DOHH2 (cell line): Measurements from ENCODE around the gene SRBD1.

Source experiments
- H3F3A ChIP-seq: fragments of 200-600 bp; sonication (generic), shearing (Covaris generic); 2 replicates; pipeline ENCODE4 v1.6.0; 2016; ENCODE audit warnings: antibody characterized with exemption, mild to moderate bottlenecking; ENCODE audit not compliant: control insufficient read depth, insufficient read depth
- H3K27ac ChIP-seq: fragments of 200-600 bp; sonication (generic); 2 replicates; pipeline ENCODE4 v1.5.1; 2014; ENCODE audit warnings: low read depth, mild to moderate bottlenecking, low read length, moderate library complexity
- H3K27me3 ChIP-seq: fragments of 200-600 bp; sonication (generic); 2 replicates; pipeline ENCODE4 v1.6.1; 2014; ENCODE audit warnings: mild to moderate bottlenecking, low read length, mixed read lengths; ENCODE audit not compliant: control insufficient read depth
- H3K36me3 ChIP-seq: fragments of 200-600 bp; sonication (generic); 2 replicates; pipeline ENCODE4 v1.6.1; 2014; ENCODE audit warnings: mild to moderate bottlenecking, low read length, moderate library complexity, mixed read lengths; ENCODE audit not compliant: control insufficient read depth
- H3K4me1 ChIP-seq: fragments of 200-600 bp; sonication (generic); 2 replicates; pipeline ENCODE4 v1.6.1; 2014; ENCODE audit warnings: mild to moderate bottlenecking, low read length, mixed read lengths; ENCODE audit not compliant: control insufficient read depth
- H3K4me2 ChIP-seq: fragments of 200-600 bp; sonication (generic); 2 replicates; pipeline ENCODE4 v1.6.0; 2014; ENCODE audit warnings: mild to moderate bottlenecking, low read length, moderate library complexity
- H3K4me3 ChIP-seq: fragments of 200-600 bp; sonication (generic); 2 replicates; pipeline ENCODE4 v1.5.1; 2014; ENCODE audit warnings: mild to moderate bottlenecking, low read length, mixed read lengths
- H3K79me2 ChIP-seq: fragments of 200-600 bp; sonication (generic); 2 replicates; pipeline ENCODE4 v1.6.1; 2014; ENCODE audit warnings: mild to moderate bottlenecking, low read length, mixed read lengths; ENCODE audit not compliant: control insufficient read depth
- H3K9me2 ChIP-seq: fragments of 200-600 bp; sonication (generic); replicated peaks from 2 replicates; pipeline ENCODE4 v1.6.1; 2014; ENCODE audit warnings: mild to moderate bottlenecking, low read length, mixed read lengths; ENCODE audit not compliant: control insufficient read depth
- H3K9me3 ChIP-seq: fragments of 200-600 bp; sonication (generic); 2 replicates; pipeline ENCODE4 v1.6.1; 2014; ENCODE audit warnings: antibody characterized with exemption, low read length, mixed read lengths; ENCODE audit not compliant: control insufficient read depth, insufficient read depth
- H4K20me1 ChIP-seq: fragments of 200-600 bp; sonication (generic); 2 replicates; pipeline ENCODE4 v1.6.0; 2014; ENCODE audit warnings: low read depth, mild to moderate bottlenecking, antibody characterized with exemption, low read length, moderate library complexity; ENCODE audit not compliant: control insufficient read depth, insufficient read depth
- EZH2phosphoT487 ChIP-seq: fragments of 200-600 bp; sonication (generic); IDR thresholded peaks from 2 replicates; pipeline ENCODE4 v1.6.1; 2017; ENCODE audit warnings: borderline replicate concordance, mild to moderate bottlenecking, antibody characterized with exemption, low read length, moderate library complexity, mixed read lengths
- TF ChIP-seq, protein P1 (sequence below): fragments of 200-600 bp; sonication (generic); IDR thresholded peaks from one replicate; pipeline ENCODE4 v1.5.1; 2014; ENCODE audit warnings: antibody characterized with exemption, mild to moderate bottlenecking, low read depth, low read length; ENCODE audit not compliant: poor library complexity, severe bottlenecking

SRBD1 gene

DNA sequence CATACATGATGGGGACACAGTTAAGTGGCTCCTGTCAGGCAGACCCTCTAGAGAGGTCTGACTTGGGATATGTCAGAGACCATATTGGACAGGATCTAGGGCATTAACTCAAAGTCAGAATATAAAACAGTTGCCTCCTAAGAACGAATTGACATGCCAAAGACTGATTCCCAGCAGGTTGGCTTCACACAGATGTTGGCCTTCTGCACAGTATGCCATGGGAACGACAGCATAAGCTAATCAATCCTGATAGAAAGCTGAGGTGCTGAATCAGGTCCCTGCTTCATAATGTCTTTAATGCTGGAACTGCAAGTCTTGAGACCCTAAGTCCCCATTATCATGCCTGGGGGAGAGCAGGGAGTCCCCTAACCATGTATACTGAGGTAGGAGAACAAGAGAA lies 165.1 kb downstream of the SRBD1 start:
- no peaks in the 10 kb centered on the region for H3F3A ChIP-seq
- TF ChIP-seq, protein P1, sequence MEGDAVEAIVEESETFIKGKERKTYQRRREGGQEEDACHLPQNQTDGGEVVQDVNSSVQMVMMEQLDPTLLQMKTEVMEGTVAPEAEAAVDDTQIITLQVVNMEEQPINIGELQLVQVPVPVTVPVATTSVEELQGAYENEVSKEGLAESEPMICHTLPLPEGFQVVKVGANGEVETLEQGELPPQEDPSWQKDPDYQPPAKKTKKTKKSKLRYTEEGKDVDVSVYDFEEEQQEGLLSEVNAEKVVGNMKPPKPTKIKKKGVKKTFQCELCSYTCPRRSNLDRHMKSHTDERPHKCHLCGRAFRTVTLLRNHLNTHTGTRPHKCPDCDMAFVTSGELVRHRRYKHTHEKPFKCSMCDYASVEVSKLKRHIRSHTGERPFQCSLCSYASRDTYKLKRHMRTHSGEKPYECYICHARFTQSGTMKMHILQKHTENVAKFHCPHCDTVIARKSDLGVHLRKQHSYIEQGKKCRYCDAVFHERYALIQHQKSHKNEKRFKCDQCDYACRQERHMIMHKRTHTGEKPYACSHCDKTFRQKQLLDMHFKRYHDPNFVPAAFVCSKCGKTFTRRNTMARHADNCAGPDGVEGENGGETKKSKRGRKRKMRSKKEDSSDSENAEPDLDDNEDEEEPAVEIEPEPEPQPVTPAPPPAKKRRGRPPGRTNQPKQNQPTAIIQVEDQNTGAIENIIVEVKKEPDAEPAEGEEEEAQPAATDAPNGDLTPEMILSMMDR: no peak
- no peak for TF ChIP-seq EZH2phosphoT487
- no peaks in the 10 kb centered on the region for H3K27me3 ChIP-seq
- H3K79me2 ChIP-seq: no peaks in the 10 kb centered on the region
- no peak overlapping the region for H3K4me3 ChIP-seq
- H3K9me3 ChIP-seq: no peaks in the 10 kb centered on the region
- H3K4me1 ChIP-seq: no peaks in the 10 kb centered on the region
- H3K4me2 ChIP-seq: no peak overlapping the region
- H3K27ac ChIP-seq: no peak overlapping the region
- H4K20me1 ChIP-seq: no peaks in the 10 kb centered on the region
- H3K36me3 ChIP-seq: no peaks in the 10 kb centered on the region
- H3K9me2 ChIP-seq: no peaks in the 10 kb centered on the region

DNA sequence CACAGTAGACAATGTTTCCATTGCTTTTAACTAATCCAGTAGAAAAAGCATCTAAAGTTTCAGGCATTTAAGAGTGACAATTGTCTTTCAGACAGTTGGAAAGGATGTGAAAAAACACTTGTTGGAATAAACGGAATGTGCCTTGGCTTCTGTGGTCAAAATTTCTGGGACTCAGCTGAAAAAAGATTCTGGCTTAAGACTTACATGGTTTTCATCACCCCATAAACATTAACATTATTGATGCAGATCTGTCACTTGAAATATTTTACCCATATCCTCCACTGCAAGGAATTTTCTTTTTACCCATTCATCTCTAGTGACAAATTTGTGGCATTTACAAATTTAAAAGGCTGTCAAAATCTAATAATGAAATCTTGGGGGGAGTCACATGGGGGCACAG lies 166.0 kb downstream of the SRBD1 start:
- Histone ChIP-seq H3K4me1 (no peaks in the 10 kb centered on the region), H3K4me2 (no peak overlapping the region)

DNA sequence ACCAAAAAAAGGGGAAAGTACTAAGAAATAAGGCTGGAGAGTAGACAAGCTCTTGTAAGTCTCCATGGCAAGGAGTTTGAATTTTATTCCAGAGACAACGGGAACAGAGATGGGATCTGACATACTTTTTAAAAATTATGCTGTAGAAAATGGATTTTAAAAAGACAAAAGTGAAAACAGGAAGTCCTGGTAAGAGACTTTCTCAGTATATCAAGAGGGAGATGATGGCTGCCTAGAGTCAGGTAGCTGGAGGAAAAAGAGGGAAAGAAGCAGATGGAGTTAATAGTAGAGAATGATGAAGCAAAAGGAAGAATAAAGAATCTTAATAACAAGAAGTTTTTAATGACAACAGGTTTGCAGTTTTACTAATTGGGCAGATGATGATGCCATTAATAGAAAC lies 168.1 kb downstream of the SRBD1 start:
- no peak overlapping the region for H3K4me2 ChIP-seq
- 0 out of 2 replicates have a peak, but pooled peaks cover 6% of the 10 kb centered on the region for H3K36me3 ChIP-seq
- H4K20me1 ChIP-seq: no peaks in the 10 kb centered on the region
- no peak overlapping the region for H3K4me3 ChIP-seq
- H3F3A ChIP-seq: no peaks in the 10 kb centered on the region
- no peaks in the 10 kb centered on the region for H3K79me2 ChIP-seq
- no peak overlapping the region for H3K27ac ChIP-seq
- TF ChIP-seq, protein P1: no peak
- no peak for TF ChIP-seq EZH2phosphoT487
- no peaks in the 10 kb centered on the region for H3K9me3 ChIP-seq
- no peaks in the 10 kb centered on the region for H3K4me1 ChIP-seq
- no peaks in the 10 kb centered on the region for H3K27me3 ChIP-seq
- no peaks in the 10 kb centered on the region for H3K9me2 ChIP-seq

More for the DNA sequence above, 166.0 kb downstream of the SRBD1 start:
- no peaks in the 10 kb centered on the region for H4K20me1 ChIP-seq
- 0 out of 2 replicates have a peak, but pooled peaks cover 6% of the 10 kb centered on the region for H3K36me3 ChIP-seq
- H3K27ac ChIP-seq: no peak overlapping the region
- H3K27me3 ChIP-seq: no peaks in the 10 kb centered on the region
- no peaks in the 10 kb centered on the region for H3K79me2 ChIP-seq
- no peaks in the 10 kb centered on the region for H3K9me2 ChIP-seq
- no peak for TF ChIP-seq EZH2phosphoT487
- TF ChIP-seq, protein P1: no peak
- H3K9me3 ChIP-seq: no peaks in the 10 kb centered on the region
- H3F3A ChIP-seq: no peaks in the 10 kb centered on the region
- H3K4me3 ChIP-seq: no peak overlapping the region

DNA sequence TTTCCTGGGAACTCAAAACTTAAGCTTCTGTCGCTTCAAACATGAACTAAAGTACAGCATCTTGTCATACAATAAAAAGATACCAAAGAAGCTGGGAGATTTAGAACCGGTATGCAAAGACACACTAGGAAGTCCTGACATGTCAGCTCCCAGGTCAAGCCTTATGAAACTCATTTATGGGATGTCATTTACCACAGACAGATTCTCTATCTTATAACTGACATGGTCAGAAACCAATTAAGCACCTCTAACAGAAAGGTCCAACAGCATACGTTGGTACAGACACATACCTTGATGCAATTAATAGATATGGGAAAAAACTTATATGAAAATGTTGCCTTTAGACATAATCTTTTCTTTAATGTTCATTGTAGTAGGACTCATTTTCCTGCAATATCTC lies 169.0 kb downstream of the SRBD1 start:
- Histone ChIP-seq H3K9me2 (no peaks in the 10 kb centered on the region), H3K27me3 (no peaks in the 10 kb centered on the region), H3K36me3 (0 out of 2 replicates have a peak, but pooled peaks cover 6% of the 10 kb centered on the region), H3F3A (no peaks in the 10 kb centered on the region), H3K4me3 (no peak overlapping the region), H3K27ac (no peak overlapping the region), H3K4me1 (no peaks in the 10 kb centered on the region), H3K79me2 (no peaks in the 10 kb centered on the region), H3K9me3 (no peaks in the 10 kb centered on the region), H3K4me2 (no peak overlapping the region), H4K20me1 (no peaks in the 10 kb centered on the region)
- TF ChIP-seq EZH2phosphoT487: no peak
- TF ChIP-seq, protein P1: no peak
